Body of pancreas (tissue), 4 donors: ENCODE results near the gene TRMT1. TPM values are rescaled to one million over a fixed set of nuclear protein-coding genes. Genes with fewer than 3 reads are reported as not detected.

Experiments
- ATAC-seq: fragments of 150-250 bp; one replicate; pipeline ENCODE4 v1.9.1; 2016
- DNase-seq, 4 donors: peaks; one replicate each; pipeline ENCODE4 v3.0.0-alpha.2; 2019
- H3K27ac ChIP-seq, 4 donors: fragments of 200-600 bp; sonication (generic); 1 replicate in 3 of 4; 2 replicates in 1 of 4; pipeline versions ENCODE4 v1.5.1 to v1.6.1; 2016 to 2019; ENCODE audit warnings: mild to moderate bottlenecking in 1 of 4, mixed read lengths in 1 of 4, moderate library complexity in 1 of 4
- H3K27me3 ChIP-seq, 2 donors: fragments of 200-600 bp; sonication (generic); one replicate each; pipeline ENCODE4 v1.6.0; 2016; ENCODE audit warnings: mild to moderate bottlenecking in 1 of 2
- H3K36me3 ChIP-seq, 2 donors: fragments of 200-600 bp; sonication (generic); replicated peaks in 1 of 2; 2 replicates each; pipeline ENCODE4 v1.5.1; 2016; ENCODE audit warnings: low read depth in 2 of 2; ENCODE audit not compliant: insufficient read depth in 1 of 2
- H3K4me1 ChIP-seq: fragments of 200-600 bp; sonication (generic); one replicate; pipeline ENCODE4 v1.6.0; 2016
- H3K4me3 ChIP-seq, 2 donors: fragments of 200-600 bp; sonication (generic); 1 replicate in 1 of 2; 2 replicates in 1 of 2; pipeline ENCODE4 v1.5.1; 2016 to 2019
- H3K9me3 ChIP-seq, 3 donors: fragments of 200-600 bp; sonication (generic); 1 replicate in 2 of 3; 2 replicates in 1 of 3; pipeline ENCODE4 v1.5.1; 2016
- POLR2A ChIP-seq, 3 donors: fragments of 450-650 bp; IDR thresholded peaks; one replicate each; pipeline ENCODE4 v1.6.1; 2016; ENCODE audit warnings: antibody characterized with exemption in 3 of 3, mild to moderate bottlenecking in 2 of 3
- WGBS, 2 donors: methylation state at CpG; one replicate each; pipeline ENCODE4 v1.1.5; 2017; 5-methylcytosine and 5-hydroxymethylcytosine counted together
- intact Hi-C: fragments of 100-400 bp; cut with DNase I; formaldehyde crosslinking; loops from one replicate; pipeline ENCODE4 v1.15.1; 2023
- total RNA-seq, 2 donors: library from RNA; depleted of rRNA; stranded (reverse); fragments of >200 nt; gene quantifications; one replicate each; pipeline ENCODE4 v1.1.0, GENCODE V29; 2016
- TF ChIP-seq, protein P1 (sequence below), 7 experiments: fragments of 450-650 bp in 4 of 7; fragments of 200-600 bp in 3 of 7; sonication (generic) in 3 of 7; IDR thresholded peaks; one replicate each; pipeline ENCODE4 v1.5.1; 2016 to 2019; ENCODE audit warnings: antibody characterized with exemption in 7 of 7

Gene TRMT1
- total RNA-seq, 2 donors from 2014 or later: 21.5 to 36.3 TPM

DNA sequence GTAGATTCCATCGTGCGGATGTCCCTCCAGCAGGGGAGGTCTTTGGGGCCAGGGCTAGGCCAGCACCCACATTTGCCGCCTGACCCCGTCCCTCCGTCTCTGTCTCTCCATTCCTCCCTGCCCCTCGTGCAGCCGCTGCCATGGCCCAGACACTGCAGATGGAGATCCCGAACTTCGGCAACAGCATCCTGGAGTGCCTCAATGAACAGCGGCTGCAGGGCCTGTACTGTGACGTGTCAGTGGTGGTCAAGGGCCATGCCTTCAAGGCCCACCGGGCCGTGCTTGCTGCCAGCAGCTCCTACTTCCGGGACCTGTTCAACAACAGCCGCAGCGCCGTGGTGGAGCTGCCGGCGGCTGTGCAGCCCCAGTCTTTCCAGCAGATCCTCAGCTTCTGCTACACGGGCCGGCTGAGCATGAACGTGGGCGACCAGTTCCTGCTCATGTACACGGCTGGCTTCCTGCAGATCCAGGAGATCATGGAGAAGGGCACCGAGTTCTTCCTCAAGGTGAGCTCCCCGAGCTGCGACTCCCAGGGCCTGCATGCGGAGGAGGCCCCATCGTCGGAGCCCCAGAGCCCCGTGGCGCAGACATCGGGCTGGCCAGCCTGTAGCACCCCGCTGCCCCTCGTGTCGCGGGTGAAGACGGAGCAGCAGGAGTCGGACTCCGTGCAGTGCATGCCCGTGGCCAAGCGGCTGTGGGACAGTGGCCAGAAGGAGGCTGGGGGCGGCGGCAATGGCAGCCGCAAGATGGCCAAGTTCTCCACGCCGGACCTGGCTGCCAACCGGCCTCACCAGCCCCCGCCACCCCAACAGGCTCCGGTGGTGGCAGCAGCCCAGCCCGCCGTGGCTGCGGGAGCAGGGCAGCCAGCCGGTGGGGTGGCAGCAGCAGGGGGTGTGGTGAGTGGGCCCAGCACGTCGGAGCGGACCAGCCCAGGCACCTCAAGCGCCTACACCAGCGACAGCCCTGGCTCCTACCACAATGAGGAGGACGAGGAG, 18.8 kb upstream of the TRMT1 start:
- TF ChIP-seq, protein P1, sequence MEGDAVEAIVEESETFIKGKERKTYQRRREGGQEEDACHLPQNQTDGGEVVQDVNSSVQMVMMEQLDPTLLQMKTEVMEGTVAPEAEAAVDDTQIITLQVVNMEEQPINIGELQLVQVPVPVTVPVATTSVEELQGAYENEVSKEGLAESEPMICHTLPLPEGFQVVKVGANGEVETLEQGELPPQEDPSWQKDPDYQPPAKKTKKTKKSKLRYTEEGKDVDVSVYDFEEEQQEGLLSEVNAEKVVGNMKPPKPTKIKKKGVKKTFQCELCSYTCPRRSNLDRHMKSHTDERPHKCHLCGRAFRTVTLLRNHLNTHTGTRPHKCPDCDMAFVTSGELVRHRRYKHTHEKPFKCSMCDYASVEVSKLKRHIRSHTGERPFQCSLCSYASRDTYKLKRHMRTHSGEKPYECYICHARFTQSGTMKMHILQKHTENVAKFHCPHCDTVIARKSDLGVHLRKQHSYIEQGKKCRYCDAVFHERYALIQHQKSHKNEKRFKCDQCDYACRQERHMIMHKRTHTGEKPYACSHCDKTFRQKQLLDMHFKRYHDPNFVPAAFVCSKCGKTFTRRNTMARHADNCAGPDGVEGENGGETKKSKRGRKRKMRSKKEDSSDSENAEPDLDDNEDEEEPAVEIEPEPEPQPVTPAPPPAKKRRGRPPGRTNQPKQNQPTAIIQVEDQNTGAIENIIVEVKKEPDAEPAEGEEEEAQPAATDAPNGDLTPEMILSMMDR (IDR thresholded peaks at IDR 0.05): no peak
- TF ChIP-seq POLR2A (IDR thresholded peaks at IDR 0.05): no peak
- no peaks in the 10 kb centered on the region for H3K4me1 ChIP-seq
- DNase-seq (no peak), ATAC-seq (no peak)
- peaks cover 0 to 14% of the 10 kb centered on the region in 2 donors for H3K36me3 ChIP-seq
- intact Hi-C loops: no loop called here
- WGBS, 2 donors: 87 to 90% methylated on average over 24 to 42 of the region's 60 CpGs
- no peaks in the 10 kb centered on the region for H3K9me3 ChIP-seq
- no peak overlapping the region for H3K27ac ChIP-seq
- no peaks in the 10 kb centered on the region for H3K27me3 ChIP-seq
- no peak overlapping the region for H3K4me3 ChIP-seq

DNA sequence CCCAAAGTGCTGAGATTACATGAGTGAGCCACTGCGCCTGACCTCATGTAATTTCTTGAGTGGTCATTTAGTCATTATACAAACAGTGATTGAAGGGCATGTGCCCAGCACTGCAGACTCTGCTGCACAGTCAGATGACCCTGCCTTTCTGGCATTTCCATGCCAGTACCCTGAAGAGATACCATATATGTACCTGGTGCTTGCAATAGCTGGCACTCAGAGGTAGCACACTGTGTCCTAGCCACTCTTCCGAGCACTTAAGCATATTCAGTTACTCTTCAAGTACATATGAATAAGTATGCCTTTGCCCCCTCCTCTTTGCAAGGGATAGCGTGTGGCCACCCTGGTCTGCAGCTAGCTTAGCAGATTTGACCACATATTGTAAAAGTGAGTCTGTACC, 18.1 kb upstream of the TRMT1 start:
- Histone ChIP-seq H3K27ac (no peak overlapping the region), H3K36me3 (peaks cover 0 to 14% of the 10 kb centered on the region in 2 donors), H3K9me3 (no peaks in the 10 kb centered on the region), H3K4me3 (no peak overlapping the region), H3K4me1 (no peaks in the 10 kb centered on the region), H3K27me3 (no peaks in the 10 kb centered on the region)
- ATAC-seq (no peak), DNase-seq (no peak)
- TF ChIP-seq, protein P1 (IDR thresholded peaks at IDR 0.05): no peak
- no peak for TF ChIP-seq POLR2A (IDR thresholded peaks at IDR 0.05)
- intact Hi-C loops: no loop called here
- WGBS, 2 donors: 94 to 95% methylated on average over 3 of the region's 3 CpGs

DNA sequence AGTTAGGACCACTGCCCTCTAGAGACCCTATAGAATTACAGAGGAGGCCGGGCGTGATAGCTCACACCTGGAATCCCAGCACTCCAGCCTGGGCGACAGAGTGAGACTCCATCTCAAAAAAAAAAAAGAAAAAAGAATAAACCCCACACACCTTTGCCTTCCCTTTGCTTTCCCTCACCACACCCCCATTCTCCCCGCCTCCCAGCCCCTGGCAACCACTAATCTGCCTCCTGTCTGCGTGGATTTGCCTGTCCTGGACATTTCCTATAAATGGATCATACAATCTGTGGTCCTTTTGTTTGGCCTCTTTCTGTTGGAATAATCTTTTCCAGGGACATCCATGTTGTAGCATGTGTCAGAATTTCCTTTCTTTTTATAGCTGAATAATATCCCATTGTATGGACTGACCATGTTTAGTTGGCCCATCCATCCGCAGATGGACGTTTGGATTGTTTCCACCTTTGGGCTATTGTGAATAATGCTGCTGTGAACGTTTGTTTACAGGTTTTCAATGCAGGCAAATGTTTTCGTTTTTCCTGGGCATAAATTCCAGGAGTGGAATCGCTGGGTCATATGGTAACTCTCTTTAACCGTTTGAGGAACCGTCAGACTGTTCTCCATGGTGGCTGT, 16.8 kb upstream of the TRMT1 start:
- no peaks in the 10 kb centered on the region for H3K27me3 ChIP-seq
- H3K27ac ChIP-seq: no peak overlapping the region
- peaks cover 0 to 13% of the 10 kb centered on the region in 2 donors for H3K36me3 ChIP-seq
- DNase-seq (no peak), ATAC-seq (no peak)
- intact Hi-C loops: no loop called here
- 69 to 74% methylated on average over 12 of the region's 12 CpGs for WGBS, 2 donors
- no peak overlapping the region for H3K4me3 ChIP-seq
- TF ChIP-seq, protein P1 (IDR thresholded peaks at IDR 0.05): no peak
- H3K9me3 ChIP-seq: no peaks in the 10 kb centered on the region
- H3K4me1 ChIP-seq: peaks cover 5% of the 10 kb centered on the region

DNA sequence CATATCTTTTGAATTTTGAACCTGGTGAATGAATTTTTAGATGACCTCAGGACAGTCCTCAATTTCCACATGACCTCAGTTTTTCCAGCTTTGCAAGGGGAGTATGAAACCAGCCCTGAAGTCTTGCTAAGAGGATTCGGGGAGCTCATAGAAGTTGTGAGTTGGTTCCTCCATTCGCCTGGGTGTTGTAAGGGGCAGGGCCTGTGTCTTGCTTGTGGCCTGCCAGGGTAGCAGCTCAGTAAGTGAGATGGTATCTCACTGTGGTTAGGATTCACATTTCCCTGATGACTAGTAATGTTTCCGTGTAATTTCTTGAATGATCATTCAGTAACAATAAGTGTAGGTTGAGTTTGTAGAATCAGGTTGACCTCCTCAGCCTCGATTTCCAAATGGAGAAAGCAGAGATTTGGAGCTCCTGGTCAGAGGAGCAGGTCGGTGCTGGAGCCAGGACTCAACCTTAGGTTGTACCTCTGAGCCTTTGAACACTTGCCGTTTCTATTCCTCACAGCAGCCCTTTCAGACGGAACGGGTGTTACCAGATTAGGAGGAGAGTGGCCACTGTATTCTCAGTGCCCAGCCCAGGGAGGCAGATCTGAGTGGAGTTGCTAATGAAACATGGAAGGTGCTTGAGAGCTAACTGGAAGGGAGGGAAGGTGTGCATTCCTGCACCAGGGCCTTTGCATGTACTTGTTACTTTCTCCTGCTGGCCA, 16.1 kb upstream of the TRMT1 start:
- peaks cover 9% of the 10 kb centered on the region for H3K4me1 ChIP-seq
- no peak for ATAC-seq
- no peaks in the 10 kb centered on the region for H3K9me3 ChIP-seq
- H3K27me3 ChIP-seq: no peaks in the 10 kb centered on the region
- intact Hi-C loops: no loop called here
- TF ChIP-seq, protein P1 (IDR thresholded peaks at IDR 0.05): no peak
- no peak for TF ChIP-seq POLR2A (IDR thresholded peaks at IDR 0.05)
- no peak overlapping the region for H3K4me3 ChIP-seq
- 68 to 76% methylated on average over 7 to 8 of the region's 8 CpGs for WGBS, 2 donors
- DNase-seq: no peak
- H3K27ac ChIP-seq: no peak overlapping the region
- H3K36me3 ChIP-seq: peaks cover 0 to 7% of the 10 kb centered on the region in 2 donors
